ENCODE measurements around the gene MCTP1. TPM values are rescaled to one million over a fixed set of nuclear protein-coding genes. Genes with fewer than 3 reads are reported as not detected.
"Not testable (repeated sequence)": the region's sequence is repeated elsewhere in the genome, so short reads cannot be mapped to it uniquely, and the experiment has no call there.

Gene MCTP1
- polyA plus RNA-seq, 2 donors: 0.91 to 0.92 TPM

GRCh38 chr5:94828222-94828621 lies 456.7 kb downstream of the MCTP1 start:
- H3K4me1 ChIP-seq (ENCODE audit: control insufficient read depth in 2 of 2, insufficient read depth in 2 of 2, low read length in 1 of 2); H3K36me3 ChIP-seq (ENCODE audit: control insufficient read depth in 2 of 2, insufficient read depth in 2 of 2, low read length in 1 of 2); H3K9me3 ChIP-seq (ENCODE audit: control insufficient read depth in 2 of 2, insufficient read depth in 1 of 2, low read depth in 1 of 2, low read length in 1 of 2); H3K27ac ChIP-seq (ENCODE audit: low read depth in 2 of 2, low read length in 1 of 2); H3K4me3 ChIP-seq (ENCODE audit: low read depth in 1 of 2, low read length in 2 of 2); H3K27me3 ChIP-seq (ENCODE audit: control insufficient read depth in 1 of 2, insufficient read depth in 2 of 2, low read length in 2 of 2): not testable (repeated sequence)
- 90 to 91% methylated on average over 5 of the region's 5 CpGs for WGBS, 2 donors

GRCh38 chr5:94820488-94820887 lies 464.4 kb downstream of the MCTP1 start:
- H3K36me3 ChIP-seq (ENCODE audit: control insufficient read depth in 2 of 2, insufficient read depth in 2 of 2, low read length in 1 of 2): no peaks in the 10 kb centered on the region
- H3K4me3 ChIP-seq (ENCODE audit: low read depth in 1 of 2, low read length in 2 of 2): no peak overlapping the region
- H3K27ac ChIP-seq (ENCODE audit: low read depth in 2 of 2, low read length in 1 of 2): no peak overlapping the region
- no peaks in the 10 kb centered on the region for H3K9me3 ChIP-seq (ENCODE audit: control insufficient read depth in 2 of 2, insufficient read depth in 1 of 2, low read depth in 1 of 2, low read length in 1 of 2)
- H3K4me1 ChIP-seq (ENCODE audit: control insufficient read depth in 2 of 2, insufficient read depth in 2 of 2, low read length in 1 of 2): no peaks in the 10 kb centered on the region
- WGBS, 2 donors: 82 to 91% methylated on average over 3 of the region's 3 CpGs
- no peaks in the 10 kb centered on the region for H3K27me3 ChIP-seq (ENCODE audit: control insufficient read depth in 1 of 2, insufficient read depth in 2 of 2, low read length in 2 of 2)

GRCh38 chr5:94818904-94819303 lies 466.0 kb downstream of the MCTP1 start:
- Histone ChIP-seq H3K9me3 (ENCODE audit: control insufficient read depth in 2 of 2, insufficient read depth in 1 of 2, low read depth in 1 of 2, low read length in 1 of 2) (no peaks in the 10 kb centered on the region), H3K4me3 (ENCODE audit: low read depth in 1 of 2, low read length in 2 of 2) (no peak overlapping the region), H3K27me3 (ENCODE audit: control insufficient read depth in 1 of 2, insufficient read depth in 2 of 2, low read length in 2 of 2) (no peaks in the 10 kb centered on the region), H3K36me3 (ENCODE audit: control insufficient read depth in 2 of 2, insufficient read depth in 2 of 2, low read length in 1 of 2) (no peaks in the 10 kb centered on the region), H3K4me1 (ENCODE audit: control insufficient read depth in 2 of 2, insufficient read depth in 2 of 2, low read length in 1 of 2) (no peaks in the 10 kb centered on the region), H3K27ac (ENCODE audit: low read depth in 2 of 2, low read length in 1 of 2) (no peak overlapping the region)
- whole genome bisulfite sequencing, 2 donors: 77 to 82% methylated on average over 5 of the region's 5 CpGs

- H3K9me3 ChIP-seq (ENCODE audit: control insufficient read depth in 2 of 2, insufficient read depth in 1 of 2, low read depth in 1 of 2, low read length in 1 of 2): no peaks in the 10 kb centered on the region
- no peaks in the 10 kb centered on the region for H3K36me3 ChIP-seq (ENCODE audit: control insufficient read depth in 2 of 2, insufficient read depth in 2 of 2, low read length in 1 of 2)
- no peaks in the 10 kb centered on the region for H3K4me1 ChIP-seq (ENCODE audit: control insufficient read depth in 2 of 2, insufficient read depth in 2 of 2, low read length in 1 of 2)
- no peak overlapping the region for H3K27ac ChIP-seq (ENCODE audit: low read depth in 2 of 2, low read length in 1 of 2)
- H3K27me3 ChIP-seq (ENCODE audit: control insufficient read depth in 1 of 2, insufficient read depth in 2 of 2, low read length in 2 of 2): no peaks in the 10 kb centered on the region
- no peak overlapping the region for H3K4me3 ChIP-seq (ENCODE audit: low read depth in 1 of 2, low read length in 2 of 2)
- WGBS, 2 donors: 69 to 73% methylated on average over 6 of the region's 6 CpGs
Observed at GRCh38 chr5:94815313-94816039, 469.4 kb downstream of the MCTP1 start.

- H3K27me3 ChIP-seq (ENCODE audit: control insufficient read depth in 1 of 2, insufficient read depth in 2 of 2, low read length in 2 of 2): no peaks in the 10 kb centered on the region
- no peaks in the 10 kb centered on the region for H3K9me3 ChIP-seq (ENCODE audit: control insufficient read depth in 2 of 2, insufficient read depth in 1 of 2, low read depth in 1 of 2, low read length in 1 of 2)
- WGBS, 2 donors: 65 to 68% methylated on average over 2 of the region's 2 CpGs
- H3K36me3 ChIP-seq (ENCODE audit: control insufficient read depth in 2 of 2, insufficient read depth in 2 of 2, low read length in 1 of 2): no peaks in the 10 kb centered on the region
- no peaks in the 10 kb centered on the region for H3K4me1 ChIP-seq (ENCODE audit: control insufficient read depth in 2 of 2, insufficient read depth in 2 of 2, low read length in 1 of 2)
- H3K27ac ChIP-seq (ENCODE audit: low read depth in 2 of 2, low read length in 1 of 2): no peak overlapping the region
- no peak overlapping the region for H3K4me3 ChIP-seq (ENCODE audit: low read depth in 1 of 2, low read length in 2 of 2)
Observed at GRCh38 chr5:94812232-94812631, 472.7 kb downstream of the MCTP1 start.

GRCh38 chr5:94811331-94811730 lies 473.6 kb downstream of the MCTP1 start:
- no peaks in the 10 kb centered on the region for H3K9me3 ChIP-seq (ENCODE audit: control insufficient read depth in 2 of 2, insufficient read depth in 1 of 2, low read depth in 1 of 2, low read length in 1 of 2)
- H3K27me3 ChIP-seq (ENCODE audit: control insufficient read depth in 1 of 2, insufficient read depth in 2 of 2, low read length in 2 of 2): no peaks in the 10 kb centered on the region
- WGBS, 2 donors: 86 to 89% methylated on average over 6 of the region's 6 CpGs
- H3K4me3 ChIP-seq (ENCODE audit: low read depth in 1 of 2, low read length in 2 of 2): no peak overlapping the region
- no peaks in the 10 kb centered on the region for H3K4me1 ChIP-seq (ENCODE audit: control insufficient read depth in 2 of 2, insufficient read depth in 2 of 2, low read length in 1 of 2)
- no peak overlapping the region for H3K27ac ChIP-seq (ENCODE audit: low read depth in 2 of 2, low read length in 1 of 2)
- no peaks in the 10 kb centered on the region for H3K36me3 ChIP-seq (ENCODE audit: control insufficient read depth in 2 of 2, insufficient read depth in 2 of 2, low read length in 1 of 2)

GRCh38 chr5:94810877-94811276 lies 474.0 kb downstream of the MCTP1 start:
- Histone ChIP-seq H3K4me1 (ENCODE audit: control insufficient read depth in 2 of 2, insufficient read depth in 2 of 2, low read length in 1 of 2) (no peaks in the 10 kb centered on the region), H3K36me3 (ENCODE audit: control insufficient read depth in 2 of 2, insufficient read depth in 2 of 2, low read length in 1 of 2) (no peaks in the 10 kb centered on the region), H3K9me3 (ENCODE audit: control insufficient read depth in 2 of 2, insufficient read depth in 1 of 2, low read depth in 1 of 2, low read length in 1 of 2) (no peaks in the 10 kb centered on the region), H3K27me3 (ENCODE audit: control insufficient read depth in 1 of 2, insufficient read depth in 2 of 2, low read length in 2 of 2) (no peaks in the 10 kb centered on the region), H3K27ac (ENCODE audit: low read depth in 2 of 2, low read length in 1 of 2) (no peak overlapping the region), H3K4me3 (ENCODE audit: low read depth in 1 of 2, low read length in 2 of 2) (no peak overlapping the region)
- WGBS, 2 donors: 86 to 87% methylated on average over 2 of the region's 2 CpGs

- Histone ChIP-seq H3K27ac (ENCODE audit: low read depth in 2 of 2, low read length in 1 of 2) (no peak overlapping the region), H3K4me3 (ENCODE audit: low read depth in 1 of 2, low read length in 2 of 2) (no peak overlapping the region), H3K27me3 (ENCODE audit: control insufficient read depth in 1 of 2, insufficient read depth in 2 of 2, low read length in 2 of 2) (no peaks in the 10 kb centered on the region), H3K4me1 (ENCODE audit: control insufficient read depth in 2 of 2, insufficient read depth in 2 of 2, low read length in 1 of 2) (no peaks in the 10 kb centered on the region), H3K36me3 (ENCODE audit: control insufficient read depth in 2 of 2, insufficient read depth in 2 of 2, low read length in 1 of 2) (no peaks in the 10 kb centered on the region), H3K9me3 (ENCODE audit: control insufficient read depth in 2 of 2, insufficient read depth in 1 of 2, low read depth in 1 of 2, low read length in 1 of 2) (no peaks in the 10 kb centered on the region)
Observed at GRCh38 chr5:94810281-94810680, 474.6 kb downstream of the MCTP1 start.

GRCh38 chr5:94808497-94808896 lies 476.4 kb downstream of the MCTP1 start:
- H3K4me3 ChIP-seq (ENCODE audit: low read depth in 1 of 2, low read length in 2 of 2): no peak overlapping the region
- no peak overlapping the region for H3K27ac ChIP-seq (ENCODE audit: low read depth in 2 of 2, low read length in 1 of 2)
- no peaks in the 10 kb centered on the region for H3K4me1 ChIP-seq (ENCODE audit: control insufficient read depth in 2 of 2, insufficient read depth in 2 of 2, low read length in 1 of 2)

GRCh38 chr5:94807985-94808384 lies 476.9 kb downstream of the MCTP1 start:
- 76 to 80% methylated on average over 1 of the region's 1 CpG for WGBS, 2 donors
- no peaks in the 10 kb centered on the region for H3K36me3 ChIP-seq (ENCODE audit: control insufficient read depth in 2 of 2, insufficient read depth in 2 of 2, low read length in 1 of 2)

More at GRCh38 chr5:94808497-94808896, 476.4 kb downstream of the MCTP1 start:
- no peaks in the 10 kb centered on the region for H3K9me3 ChIP-seq (ENCODE audit: control insufficient read depth in 2 of 2, insufficient read depth in 1 of 2, low read depth in 1 of 2, low read length in 1 of 2)
- H3K36me3 ChIP-seq (ENCODE audit: control insufficient read depth in 2 of 2, insufficient read depth in 2 of 2, low read length in 1 of 2): no peaks in the 10 kb centered on the region
- H3K27me3 ChIP-seq (ENCODE audit: control insufficient read depth in 1 of 2, insufficient read depth in 2 of 2, low read length in 2 of 2): no peaks in the 10 kb centered on the region

More at GRCh38 chr5:94807985-94808384, 476.9 kb downstream of the MCTP1 start:
- H3K27ac ChIP-seq (ENCODE audit: low read depth in 2 of 2, low read length in 1 of 2): no peak overlapping the region
- no peak overlapping the region for H3K4me3 ChIP-seq (ENCODE audit: low read depth in 1 of 2, low read length in 2 of 2)
- H3K4me1 ChIP-seq (ENCODE audit: control insufficient read depth in 2 of 2, insufficient read depth in 2 of 2, low read length in 1 of 2): no peaks in the 10 kb centered on the region
- H3K27me3 ChIP-seq (ENCODE audit: control insufficient read depth in 1 of 2, insufficient read depth in 2 of 2, low read length in 2 of 2): no peaks in the 10 kb centered on the region
- H3K9me3 ChIP-seq (ENCODE audit: control insufficient read depth in 2 of 2, insufficient read depth in 1 of 2, low read depth in 1 of 2, low read length in 1 of 2): no peaks in the 10 kb centered on the region
